AG20443 (cell line): Measurements from ENCODE around the gene ZNF883.

Experiments
- DNase-seq: peaks from one replicate; pipeline ENCODE4 v3.0.0; 2012; ENCODE audit warnings: low spot score, mixed read lengths

Gene ZNF883

GRCh38 chr9:112917987-112918362, 94.0 kb downstream of the ZNF883 start:
- DNase-seq: no peak

DNA sequence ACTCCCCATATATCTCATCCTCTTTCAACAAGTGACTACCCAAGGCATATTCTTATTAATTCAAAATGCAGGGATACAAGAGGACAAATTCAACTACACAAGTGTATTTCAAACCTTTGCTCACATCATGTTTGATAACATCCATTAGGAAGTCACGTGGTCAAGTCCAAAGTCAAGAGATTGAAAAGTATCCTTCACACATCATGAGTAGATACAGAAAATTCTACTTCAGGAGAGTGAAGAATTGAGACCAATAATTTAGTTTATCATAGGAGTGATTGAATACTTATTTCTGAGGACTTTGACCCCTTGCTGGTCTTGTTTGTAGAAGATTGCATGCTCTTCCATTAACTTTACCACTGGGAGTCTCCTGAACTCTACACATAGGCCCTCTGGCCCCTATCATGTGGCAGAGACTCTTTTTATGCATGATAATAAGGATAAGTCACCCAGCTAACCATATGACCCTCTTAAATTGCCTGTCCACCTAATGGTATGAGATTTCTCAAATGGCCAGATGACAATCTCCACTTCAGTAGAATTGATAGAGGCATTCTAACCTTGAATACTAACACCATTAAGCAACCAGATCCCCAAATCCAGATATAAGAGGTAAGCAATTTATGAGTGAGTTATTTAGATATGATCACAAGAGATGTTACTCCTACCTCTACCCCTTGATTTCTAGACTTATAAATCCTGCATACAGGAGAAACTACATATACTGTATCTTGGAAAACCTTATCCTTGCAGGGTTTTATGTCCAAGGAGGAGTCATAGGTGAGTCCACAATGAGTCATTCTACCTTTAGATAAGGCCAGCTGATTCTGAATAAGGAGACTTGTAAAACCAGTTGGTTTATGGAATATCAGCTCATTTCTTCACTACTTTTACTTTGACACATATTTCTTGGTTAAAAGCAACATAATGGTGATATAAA, 94.7 kb downstream of the ZNF883 start:
- DNase-seq: no peak

GRCh38 chr9:112914524-112914923, 97.5 kb downstream of the ZNF883 start:
- no peak for DNase-seq

DNA sequence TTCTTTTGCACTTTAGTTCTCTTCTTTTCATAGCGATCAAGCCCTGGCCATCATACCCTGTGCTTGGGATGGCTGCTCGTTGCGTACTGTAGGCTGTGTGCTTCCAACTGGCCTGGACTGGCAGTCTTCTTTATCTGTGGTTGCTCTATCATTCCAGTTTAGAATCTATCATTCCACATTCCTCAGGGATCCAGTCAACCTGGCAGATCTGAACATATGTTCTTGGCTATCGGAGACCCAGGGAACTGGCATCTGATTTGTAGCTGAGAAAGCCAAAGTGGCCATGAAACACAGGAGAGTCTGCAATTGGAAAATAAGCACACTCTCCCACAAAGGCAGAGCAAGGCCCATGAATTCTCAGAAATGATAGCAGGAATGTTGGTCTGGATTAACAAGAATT, 98.7 kb downstream of the ZNF883 start:
- DNase-seq: no peak

DNA sequence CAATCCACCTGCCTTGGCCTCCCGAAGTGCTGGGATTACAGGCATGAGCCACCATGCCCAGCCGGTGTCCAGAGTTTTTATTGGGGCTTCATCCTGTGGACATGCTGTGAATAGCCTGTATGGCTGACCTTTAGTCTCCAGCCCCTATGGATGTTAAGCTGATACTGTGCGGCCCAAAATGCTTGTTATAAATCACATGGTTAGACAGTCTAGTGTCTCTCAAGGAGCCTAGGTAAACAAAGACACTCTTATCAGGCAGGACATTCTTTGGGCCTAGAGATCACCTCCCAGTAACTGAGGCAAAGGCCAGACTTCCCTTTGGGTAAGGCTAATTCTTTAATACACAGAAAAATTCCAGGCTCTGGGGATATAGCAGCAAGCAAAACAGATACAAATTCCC, 99.4 kb downstream of the ZNF883 start:
- no peak for DNase-seq

GRCh38 chr9:112911736-112912135, 100.3 kb downstream of the ZNF883 start:
- no peak for DNase-seq
